MG63 (cell line): ENCODE results near the gene MED4. TPM values are rescaled to one million over a fixed set of nuclear protein-coding genes. Genes with fewer than 3 reads are reported as not detected.

Source experiments
- total RNA-seq: library from RNA; depleted of rRNA; stranded (reverse); fragments of >200 nt; shearing (Covaris generic); gene quantifications from 2 replicates; pipeline ENCODE4 v1.2.3, GENCODE V29; 2014; ENCODE audit warnings: low replicate concordance; rRNA removed

Gene MED4
- total RNA-seq, 1 experiment from 2014 or later: 42.6 TPM

Other genes starting within 250 kb of the MED4 start
- 48.7 and 60.4 TPM in 2 replicates for gene SUCLA2, start 93.8 kb downstream of the MED4 start, total RNA-seq
- gene NUDT15, start 57.4 kb downstream of the MED4 start, total RNA-seq: 22.1 and 47.8 TPM in 2 replicates
- gene ITM2B, start 138.1 kb upstream of the MED4 start, total RNA-seq: 39.7 and 47.3 TPM in 2 replicates
- gene RB1, start 208.6 kb upstream of the MED4 start, total RNA-seq: 27.0 and 32.4 TPM in 2 replicates